Glomerular endothelial cell (primary cell): Measurements from ENCODE around the gene MAX. TPM values are rescaled to one million over a fixed set of nuclear protein-coding genes. Genes with fewer than 3 reads are reported as not detected.
"Not testable (repeated sequence)": the region's sequence is repeated elsewhere in the genome, so short reads cannot be mapped to it uniquely, and the experiment has no call there.

Experiments
- DNase-seq: peaks from one replicate; pipeline ENCODE4 v3.0.0-alpha.2; 2011; ENCODE audit warnings: low read depth, low spot score; ENCODE audit errors: extremely low read depth
- total RNA-seq: library from RNA; depleted of rRNA; stranded (reverse); fragments of >200 nt; gene quantifications from 2 replicates; pipeline ENCODE4 v1.2.3, GENCODE V29; 2015

MAX gene
- total RNA-seq, 1 donor from 2014 or later = 64.3 TPM

DNA sequence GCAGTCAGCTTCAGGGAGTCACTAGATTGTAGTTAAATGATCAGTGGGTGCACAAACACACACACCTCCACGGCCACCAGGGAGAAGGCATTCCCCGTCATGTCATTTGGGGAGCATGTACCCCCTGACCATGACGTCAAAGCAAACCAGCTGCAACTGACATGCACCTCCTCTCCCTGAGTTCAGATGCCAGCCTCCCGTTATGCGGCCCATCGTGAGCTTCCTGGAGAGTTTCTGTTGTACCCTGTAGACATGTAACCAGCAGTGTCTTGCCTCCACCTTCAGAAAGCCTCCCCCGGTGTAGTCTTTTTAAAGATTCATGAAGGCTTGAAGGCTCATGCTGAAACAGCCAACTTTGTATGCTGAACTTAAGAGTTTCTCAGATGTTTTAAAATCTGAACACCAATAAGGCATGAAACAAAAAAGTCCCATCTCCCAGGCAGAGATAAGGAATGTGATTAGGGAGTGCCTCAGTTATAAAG is 60.8 kb downstream of the MAX start:
- DNase-seq = no peak

GRCh38 chr14:65040666-65041433 is 61.5 kb downstream of the MAX start:
- no peak for DNase-seq

DNA sequence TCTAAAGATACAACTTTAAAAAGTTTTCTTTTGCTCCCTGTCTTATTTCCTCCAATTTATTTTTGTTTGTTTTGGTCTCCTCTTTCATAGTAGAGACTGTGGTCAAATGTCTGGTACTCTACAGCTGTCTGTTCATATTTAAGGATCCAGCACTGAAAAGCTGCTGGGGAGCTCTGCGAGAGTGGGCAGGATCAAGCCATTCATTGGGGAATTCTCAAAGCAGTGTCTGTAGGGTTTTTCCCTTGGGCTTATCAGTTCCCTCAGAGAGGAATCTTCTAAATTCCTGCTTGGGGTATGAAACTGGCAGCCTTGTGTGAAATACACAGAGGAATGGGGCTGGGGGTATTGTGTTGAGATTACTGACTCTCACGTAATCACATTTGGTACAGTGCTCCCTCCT is 63.4 kb downstream of the MAX start:
- no peak for DNase-seq

GRCh38 chr14:65035049-65035448 is 67.3 kb downstream of the MAX start:
- DNase-seq = no peak

- DNase-seq = no peak
Observed at GRCh38 chr14:65034021-65034420, 68.3 kb downstream of the MAX start.

GRCh38 chr14:65033181-65033580 is 69.1 kb downstream of the MAX start:
- DNase-seq = no peak

DNA sequence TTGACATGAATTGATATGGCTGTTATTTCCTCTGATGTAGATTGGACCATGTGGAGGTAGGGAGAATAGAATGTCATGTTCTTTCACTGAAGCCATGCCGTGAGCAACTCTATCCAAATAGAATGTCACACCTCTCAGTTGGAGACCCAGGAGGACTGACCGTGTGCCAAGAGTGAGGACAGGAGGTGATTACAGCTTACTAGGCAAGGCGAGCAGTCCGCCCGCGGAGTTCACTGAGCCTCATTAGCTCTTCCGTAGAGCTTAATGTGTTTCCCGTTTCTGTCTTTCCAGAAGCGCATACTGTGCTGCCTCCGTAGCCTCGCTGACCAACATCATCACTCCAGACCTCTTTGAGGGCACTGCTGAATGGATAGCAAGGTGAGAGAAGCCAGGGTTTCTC is 70.0 kb downstream of the MAX start:
- DNase-seq = no peak

DNA sequence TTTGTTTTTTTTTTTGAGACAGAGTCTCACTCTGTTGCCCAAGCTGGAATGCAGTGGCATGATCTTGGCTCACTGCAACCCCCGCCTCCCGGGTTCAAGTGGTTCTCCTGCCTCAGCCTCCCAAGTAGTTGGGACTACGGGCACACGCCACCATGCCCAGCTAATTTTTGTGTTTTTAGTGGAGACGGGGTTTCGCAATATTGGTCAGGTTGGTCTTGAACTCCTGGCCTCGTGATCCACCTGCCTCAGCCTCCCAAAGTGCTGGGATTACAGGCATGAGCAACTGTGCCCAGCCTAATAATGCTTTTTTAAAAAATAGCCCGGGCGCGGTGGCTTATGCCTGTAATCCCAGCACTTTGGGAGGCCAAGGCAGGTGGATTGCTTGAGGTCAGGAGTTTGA is 71.0 kb downstream of the MAX start:
- DNase-seq = not testable (repeated sequence)

GRCh38 chr14:65028937-65029336 is 73.4 kb downstream of the MAX start:
- DNase-seq = no peak

DNA sequence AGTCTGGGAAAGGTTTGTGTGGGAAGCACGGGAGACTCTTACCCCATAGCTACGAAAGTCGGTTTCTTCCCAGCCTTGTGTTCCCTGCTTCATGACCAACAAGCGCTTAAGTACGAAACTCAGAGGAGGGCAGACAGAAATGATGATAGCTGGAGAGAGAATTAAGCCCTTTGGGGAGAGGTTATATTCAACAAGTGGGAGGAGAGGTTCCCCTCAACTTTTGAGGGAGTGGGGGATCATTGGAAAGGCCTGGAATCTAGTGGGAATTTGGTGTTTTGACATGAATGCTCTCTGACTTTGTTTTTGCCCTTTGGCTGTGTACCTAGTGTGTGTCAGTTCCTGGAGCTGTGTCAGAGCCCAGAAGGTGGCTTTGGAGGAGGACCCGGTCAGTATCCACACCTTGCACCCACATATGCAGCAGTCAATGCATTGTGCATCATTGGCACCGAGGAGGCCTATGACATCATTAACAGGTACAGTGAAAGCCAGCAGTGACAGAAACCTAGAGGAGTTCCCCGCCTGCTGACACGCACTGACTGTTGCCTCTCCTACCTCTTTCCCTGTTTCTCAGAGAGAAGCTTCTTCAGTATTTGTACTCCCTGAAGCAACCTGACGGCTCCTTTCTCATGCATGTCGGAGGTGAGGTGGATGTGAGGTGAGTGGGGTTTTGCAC is 75.1 kb downstream of the MAX start:
- DNase-seq = no peak

DNA sequence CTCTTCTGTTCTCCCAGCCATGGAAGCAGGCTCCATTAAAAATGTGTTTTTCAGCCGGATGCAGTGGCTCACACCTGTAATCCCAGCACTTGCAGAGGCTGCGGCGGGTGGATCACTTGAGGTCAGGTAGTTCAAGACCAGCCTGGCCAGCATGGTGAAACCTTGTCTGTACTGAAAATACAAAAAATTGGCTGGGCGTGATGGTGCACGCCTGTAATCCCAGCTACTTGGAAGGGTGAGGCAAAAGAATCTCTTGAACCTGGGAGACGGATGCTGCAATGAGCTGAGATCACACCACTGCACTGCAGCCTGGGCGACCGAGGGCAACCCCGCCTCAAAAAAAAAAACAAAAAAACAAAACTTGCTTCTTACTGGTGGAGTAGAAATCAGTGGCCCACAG is 75.8 kb downstream of the MAX start:
- no peak for DNase-seq

GRCh38 chr14:65025818-65026217 is 76.5 kb downstream of the MAX start:
- no peak for DNase-seq

Other genes with a start within 250 kb of the MAX start
- 0.10 and 0.23 TPM in 2 replicates for gene SPTB, start 222.6 kb downstream of the MAX start, total RNA-seq
- 44.2 and 46.0 TPM in 2 replicates for gene CHURC1, start 188.1 kb downstream of the MAX start, total RNA-seq
- not detected in 2 replicates for gene GPX2, start 159.8 kb downstream of the MAX start, total RNA-seq
- 17.6 and 19.0 TPM in 2 replicates for gene RAB15, start 130.2 kb downstream of the MAX start, total RNA-seq
- 15.1 and 18.8 TPM in 2 replicates for gene FNTB, start 115.6 kb downstream of the MAX start, total RNA-seq